GM23338 (cell line): ENCODE data around the gene CASK. TPM values are rescaled to one million over a fixed set of nuclear protein-coding genes. Genes with fewer than 3 reads are reported as not detected.

Experiments
- ATAC-seq: fragments of 200-7000 bp; cut with Tn5 transposase; 3 replicates; pipeline ENCODE4 v1.9.1; 2020
- DNase-seq: peaks from one replicate; pipeline ENCODE4 v3.0.0-alpha.2; 2015; ENCODE audit warnings: low spot score
- H2AFZ ChIP-seq: fragments of 200-600 bp; sonication (generic); 2 replicates; pipeline ENCODE4 v1.8.0; 2016; ENCODE audit warnings: antibody characterized with exemption, mild to moderate bottlenecking, moderate library complexity
- H3F3A ChIP-seq: fragments of 200-600 bp; sonication (generic); replicated peaks from 2 replicates; pipeline ENCODE4 v1.8.0; 2017; ENCODE audit warnings: antibody characterized with exemption, mixed run types, low read depth
- H3K27ac ChIP-seq: fragments of 200-600 bp; sonication (generic); 2 replicates; pipeline ENCODE4 v1.6.1; 2016; ENCODE audit warnings: low read depth
- H3K27me3 ChIP-seq: fragments of 200-600 bp; sonication (generic); 2 replicates; pipeline ENCODE4 v1.8.0; 2016; ENCODE audit warnings: mild to moderate bottlenecking, mixed run types, moderate library complexity; ENCODE audit not compliant: insufficient read depth
- H3K36me3 ChIP-seq: fragments of 200-600 bp; sonication (generic); 2 replicates; pipeline ENCODE4 v1.8.0; 2016; ENCODE audit warnings: mild to moderate bottlenecking; ENCODE audit not compliant: insufficient read depth
- H3K4me1 ChIP-seq: fragments of 200-600 bp; sonication (generic); 2 replicates; pipeline ENCODE4 v1.8.0; 2016; ENCODE audit warnings: mild to moderate bottlenecking, moderate library complexity; ENCODE audit not compliant: insufficient read depth
- H3K4me2 ChIP-seq: fragments of 200-600 bp; sonication (generic); 2 replicates; pipeline ENCODE4 v1.7.1; 2017; ENCODE audit warnings: mixed run types
- H3K4me3 ChIP-seq: fragments of 200-600 bp; sonication (generic); 2 replicates; pipeline ENCODE4 v1.6.1; 2016; ENCODE audit warnings: mixed run types
- H3K79me2 ChIP-seq: fragments of 200-600 bp; sonication (generic); replicated peaks from 2 replicates; pipeline ENCODE4 v1.8.0; 2017; ENCODE audit warnings: mild to moderate bottlenecking; ENCODE audit not compliant: insufficient read depth
- H3K9me2 ChIP-seq: fragments of 200-600 bp; sonication (generic); 2 replicates; pipeline ENCODE4 v1.8.0; 2017; ENCODE audit not compliant: insufficient read depth
- H4K20me1 ChIP-seq: fragments of 200-600 bp; sonication (generic); replicated peaks from 2 replicates; pipeline ENCODE4 v1.8.0; 2017; ENCODE audit warnings: mild to moderate bottlenecking; ENCODE audit not compliant: insufficient read depth
- H3K27ac Mint-ChIP-seq: 2 replicates; pipeline ENCODE4 v1.8.0; 2020; ENCODE audit warnings: inconsistent platforms, mild to moderate bottlenecking, moderate library complexity, mixed read lengths
- H3K27me3 Mint-ChIP-seq: 3 replicates; pipeline ENCODE4 v1.8.0; 2022; ENCODE audit warnings: low read depth, mild to moderate bottlenecking, moderate library complexity, mixed read lengths, inconsistent platforms; ENCODE audit not compliant: insufficient read depth, poor library complexity
- H3K36me3 Mint-ChIP-seq: 3 replicates; pipeline ENCODE4 v1.8.0; 2021; ENCODE audit warnings: low read depth, mild to moderate bottlenecking, inconsistent platforms, moderate library complexity, mixed read lengths
- H3K4me1 Mint-ChIP-seq: 3 replicates; pipeline ENCODE4 v1.8.0; 2020; ENCODE audit warnings: mild to moderate bottlenecking, inconsistent platforms, mixed read lengths
- H3K4me3 Mint-ChIP-seq: 3 replicates; pipeline ENCODE4 v1.8.0; 2021; ENCODE audit warnings: moderate library complexity, mild to moderate bottlenecking, inconsistent platforms, mixed read lengths
- H3K9me3 Mint-ChIP-seq: 3 replicates; pipeline ENCODE4 v1.8.0; 2020; ENCODE audit warnings: moderate library complexity, mild to moderate bottlenecking, inconsistent platforms, mixed read lengths
- CREB1 ChIP-seq: fragments of 250-450 bp; sonication (Bioruptor Pico); IDR thresholded peaks from 2 replicates; pipeline ENCODE4 v1.5.0; 2020; ENCODE audit warnings: low read depth, mild to moderate bottlenecking, moderate library complexity
- CTCF ChIP-seq, 2 experiments: fragments of 200-600 bp in 1 of 2; sonication (generic) in 1 of 2; conservative IDR thresholded peaks; 2 replicates each; pipeline versions ENCODE4 v1.5.1 to v1.6.1; 2016 to 2017; ENCODE audit warnings: antibody characterized with exemption in 2 of 2, low read depth in 2 of 2, mild to moderate bottlenecking in 2 of 2, moderate library complexity in 1 of 2
- ETS1 ChIP-seq: IDR thresholded peaks from 2 replicates; pipeline ENCODE4 v1.6.1; 2016; ENCODE audit warnings: antibody characterized with exemption
- EZH2 ChIP-seq: fragments of 200-600 bp; sonication (generic); IDR thresholded peaks from one replicate; pipeline ENCODE4 v1.8.0; 2017; ENCODE audit warnings: antibody characterized with exemption, mild to moderate bottlenecking, low read depth; ENCODE audit not compliant: unreplicated experiment
- EZH2phosphoT487 ChIP-seq: fragments of 200-600 bp; sonication (generic); IDR thresholded peaks from one replicate; pipeline ENCODE4 v1.8.1; 2018; ENCODE audit warnings: antibody characterized with exemption; ENCODE audit not compliant: unreplicated experiment
- JUNB ChIP-seq: IDR thresholded peaks from one replicate; pipeline ENCODE4 v1.6.1; 2016; ENCODE audit warnings: antibody characterized with exemption; ENCODE audit not compliant: unreplicated experiment
- NANOG ChIP-seq: IDR thresholded peaks from 2 replicates; pipeline ENCODE4 v1.6.1; 2016; ENCODE audit warnings: antibody characterized with exemption, borderline replicate concordance
- POLR2AphosphoS5 ChIP-seq: IDR thresholded peaks from 2 replicates; pipeline ENCODE4 v1.6.1; 2016; ENCODE audit warnings: antibody characterized with exemption, low read depth
- REST ChIP-seq: IDR thresholded peaks from one replicate; pipeline ENCODE4 v1.6.1; 2018; ENCODE audit warnings: antibody characterized with exemption; ENCODE audit not compliant: unreplicated experiment
- STAT1 ChIP-seq: IDR thresholded peaks from one replicate; pipeline ENCODE4 v1.6.1; 2016; ENCODE audit warnings: antibody characterized with exemption; ENCODE audit not compliant: unreplicated experiment
- ZNF114 ChIP-seq: fragments of 250-450 bp; sonication (Bioruptor Pico); IDR thresholded peaks from 2 replicates; pipeline ENCODE4 v1.5.0; 2020; ENCODE audit warnings: mild to moderate bottlenecking, moderate library complexity
- ZNF331 ChIP-seq: fragments of 250-450 bp; sonication (Bioruptor Pico); IDR thresholded peaks from 2 replicates; pipeline ENCODE4 v1.5.0; 2020; ENCODE audit warnings: low read depth, mild to moderate bottlenecking, moderate library complexity
- polyA plus RNA-seq: library from polyadenylated mRNA; unstranded; fragments of >200 nt; fragmentation: Nextera tagmentation; extraction: Ambion mirVana; gene quantifications from 2 replicates; pipeline ENCODE4 v1.2.1, GENCODE V29; 2016
- total RNA-seq: library from RNA; depleted of rRNA; stranded (reverse); fragments of >200 nt; shearing (Covaris generic); gene quantifications from 2 replicates; pipeline ENCODE4 v1.2.3, GENCODE V29; 2014
- TF ChIP-seq, protein P1 (sequence below): fragments of 250-450 bp; sonication (Bioruptor Pico); IDR thresholded peaks from 2 replicates; pipeline ENCODE4 v1.5.0; 2020; ENCODE audit warnings: mild to moderate bottlenecking, moderate library complexity

Gene CASK
- total and polyA plus RNA-seq, 2 experiments from 2014 or later = 15.3 to 44.4 TPM

DNA sequence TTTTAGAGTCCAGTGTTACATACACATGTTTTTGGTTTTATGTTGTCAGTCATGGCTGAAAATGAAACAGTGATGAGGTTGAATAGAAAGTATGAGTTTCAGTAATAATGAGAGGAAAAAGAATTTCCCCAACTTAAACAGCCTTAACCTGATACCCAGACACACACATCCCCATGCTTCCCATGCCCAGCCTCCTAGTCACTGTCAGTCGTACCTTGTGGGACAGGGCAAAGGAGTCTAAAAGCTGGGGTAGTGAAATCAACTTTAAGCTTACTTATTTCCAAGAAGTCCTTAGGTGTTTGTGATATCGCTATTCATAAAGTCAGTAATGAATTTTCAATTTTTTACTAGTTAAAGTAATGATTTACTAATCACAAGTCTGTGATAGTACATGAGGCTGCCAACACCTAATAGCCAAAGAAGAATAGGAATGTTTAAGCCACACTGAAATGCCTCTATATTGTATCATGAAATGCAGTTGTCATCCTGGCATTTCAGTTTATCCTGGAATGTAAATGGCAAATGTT is 258.9 kb downstream of the CASK start:
- H3K4me3 ChIP-seq = no peak overlapping the region
- H3K27me3 ChIP-seq = no peaks in the 10 kb centered on the region
- Mint-ChIP-seq H3K36me3 (peaks cover 4% of the 10 kb centered on the region; the same call in 2 of the 3 replicates), H3K4me3 (no peak overlapping the region), H3K27me3 (no peaks in the 10 kb centered on the region), H3K27ac (no peak overlapping the region), H3K9me3 (no peaks in the 10 kb centered on the region; the same call in 2 of the 3 replicates), H3K4me1 (peaks cover 10% of the 10 kb centered on the region; the same call in 2 of the 3 replicates)
- ATAC-seq (no peak), DNase-seq (no peak)
- peaks cover 5% of the 10 kb centered on the region; the same call in 1 of the 2 replicates for H3K36me3 ChIP-seq
- H4K20me1 ChIP-seq = no peaks in the 10 kb centered on the region
- no peak overlapping the region for H3K27ac ChIP-seq
- no peak overlapping the region for H2AFZ ChIP-seq
- H3K4me2 ChIP-seq = no peak overlapping the region
- H3F3A ChIP-seq = no peaks in the 10 kb centered on the region
- no peaks in the 10 kb centered on the region for H3K79me2 ChIP-seq
- TF ChIP-seq ZNF114 (CRISPR knock-in tag) (no peak), POLR2AphosphoS5 (no peak), EZH2 (no peak), JUNB (no peak), EZH2phosphoT487 (no peak), CTCF (conservative IDR thresholded peaks at IDR 0.05; ENCODE audit: low read depth in 2 of 2) (no peak), CREB1 (no peak), STAT1 (no peak), ETS1 (no peak), REST (no peak), NANOG (no peak), ZNF331 (CRISPR knock-in tag) (no peak)
- TF ChIP-seq, protein P1, sequence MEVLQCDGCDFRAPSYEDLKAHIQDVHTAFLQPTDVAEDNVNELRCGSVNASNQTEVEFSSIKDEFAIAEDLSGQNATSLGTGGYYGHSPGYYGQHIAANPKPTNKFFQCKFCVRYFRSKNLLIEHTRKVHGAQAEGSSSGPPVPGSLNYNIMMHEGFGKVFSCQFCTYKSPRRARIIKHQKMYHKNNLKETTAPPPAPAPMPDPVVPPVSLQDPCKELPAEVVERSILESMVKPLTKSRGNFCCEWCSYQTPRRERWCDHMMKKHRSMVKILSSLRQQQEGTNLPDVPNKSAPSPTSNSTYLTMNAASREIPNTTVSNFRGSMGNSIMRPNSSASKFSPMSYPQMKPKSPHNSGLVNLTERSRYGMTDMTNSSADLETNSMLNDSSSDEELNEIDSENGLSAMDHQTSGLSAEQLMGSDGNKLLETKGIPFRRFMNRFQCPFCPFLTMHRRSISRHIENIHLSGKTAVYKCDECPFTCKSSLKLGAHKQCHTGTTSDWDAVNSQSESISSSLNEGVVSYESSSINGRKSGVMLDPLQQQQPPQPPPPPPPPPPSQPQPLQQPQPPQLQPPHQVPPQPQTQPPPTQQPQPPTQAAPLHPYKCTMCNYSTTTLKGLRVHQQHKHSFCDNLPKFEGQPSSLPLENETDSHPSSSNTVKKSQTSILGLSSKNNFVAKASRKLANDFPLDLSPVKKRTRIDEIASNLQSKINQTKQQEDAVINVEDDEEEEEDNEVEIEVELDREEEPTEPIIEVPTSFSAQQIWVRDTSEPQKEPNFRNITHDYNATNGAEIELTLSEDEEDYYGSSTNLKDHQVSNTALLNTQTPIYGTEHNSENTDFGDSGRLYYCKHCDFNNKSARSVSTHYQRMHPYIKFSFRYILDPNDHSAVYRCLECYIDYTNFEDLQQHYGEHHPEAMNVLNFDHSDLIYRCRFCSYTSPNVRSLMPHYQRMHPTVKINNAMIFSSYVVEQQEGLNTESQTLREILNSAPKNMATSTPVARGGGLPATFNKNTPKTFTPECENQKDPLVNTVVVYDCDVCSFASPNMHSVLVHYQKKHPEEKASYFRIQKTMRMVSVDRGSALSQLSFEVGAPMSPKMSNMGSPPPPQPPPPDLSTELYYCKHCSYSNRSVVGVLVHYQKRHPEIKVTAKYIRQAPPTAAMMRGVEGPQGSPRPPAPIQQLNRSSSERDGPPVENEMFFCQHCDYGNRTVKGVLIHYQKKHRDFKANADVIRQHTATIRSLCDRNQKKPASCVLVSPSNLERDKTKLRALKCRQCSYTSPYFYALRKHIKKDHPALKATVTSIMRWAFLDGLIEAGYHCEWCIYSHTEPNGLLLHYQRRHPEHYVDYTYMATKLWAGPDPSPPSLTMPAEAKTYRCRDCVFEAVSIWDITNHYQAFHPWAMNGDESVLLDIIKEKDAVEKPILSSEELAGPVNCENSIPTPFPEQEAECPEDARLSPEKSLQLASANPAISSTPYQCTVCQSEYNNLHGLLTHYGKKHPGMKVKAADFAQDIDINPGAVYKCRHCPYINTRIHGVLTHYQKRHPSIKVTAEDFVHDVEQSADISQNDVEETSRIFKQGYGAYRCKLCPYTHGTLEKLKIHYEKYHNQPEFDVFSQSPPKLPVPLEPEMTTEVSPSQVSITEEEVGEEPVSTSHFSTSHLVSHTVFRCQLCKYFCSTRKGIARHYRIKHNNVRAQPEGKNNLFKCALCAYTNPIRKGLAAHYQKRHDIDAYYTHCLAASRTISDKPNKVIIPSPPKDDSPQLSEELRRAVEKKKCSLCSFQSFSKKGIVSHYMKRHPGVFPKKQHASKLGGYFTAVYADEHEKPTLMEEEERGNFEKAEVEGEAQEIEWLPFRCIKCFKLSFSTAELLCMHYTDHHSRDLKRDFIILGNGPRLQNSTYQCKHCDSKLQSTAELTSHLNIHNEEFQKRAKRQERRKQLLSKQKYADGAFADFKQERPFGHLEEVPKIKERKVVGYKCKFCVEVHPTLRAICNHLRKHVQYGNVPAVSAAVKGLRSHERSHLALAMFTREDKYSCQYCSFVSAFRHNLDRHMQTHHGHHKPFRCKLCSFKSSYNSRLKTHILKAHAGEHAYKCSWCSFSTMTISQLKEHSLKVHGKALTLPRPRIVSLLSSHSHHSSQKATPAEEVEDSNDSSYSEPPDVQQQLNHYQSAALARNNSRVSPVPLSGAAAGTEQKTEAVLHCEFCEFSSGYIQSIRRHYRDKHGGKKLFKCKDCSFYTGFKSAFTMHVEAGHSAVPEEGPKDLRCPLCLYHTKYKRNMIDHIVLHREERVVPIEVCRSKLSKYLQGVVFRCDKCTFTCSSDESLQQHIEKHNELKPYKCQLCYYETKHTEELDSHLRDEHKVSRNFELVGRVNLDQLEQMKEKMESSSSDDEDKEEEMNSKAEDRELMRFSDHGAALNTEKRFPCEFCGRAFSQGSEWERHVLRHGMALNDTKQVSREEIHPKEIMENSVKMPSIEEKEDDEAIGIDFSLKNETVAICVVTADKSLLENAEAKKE (CRISPR knock-in tag) = no peak
- no peaks in the 10 kb centered on the region for H3K9me2 ChIP-seq
- H3K4me1 ChIP-seq = no peaks in the 10 kb centered on the region
